SJSA1 (cell line): ENCODE measurements around the gene TAF3. TPM values are rescaled to one million over a fixed set of nuclear protein-coding genes. Genes with fewer than 3 reads are reported as not detected.

Experiments used
- DNase-seq, 2 experiments: peaks; one replicate each; pipeline ENCODE4 v3.0.0-alpha.2; 2015 to 2020; ENCODE audit warnings: low spot score in 2 of 2, low read depth in 1 of 2
- H3K27ac ChIP-seq: fragments of 250-450 bp; sonication (Bioruptor Pico); 2 replicates; pipeline ENCODE4 v1.5.1; 2020; ENCODE audit warnings: mild to moderate bottlenecking, moderate library complexity
- H3K27me3 ChIP-seq: fragments of 250-450 bp; sonication (Bioruptor Pico); replicated peaks from 2 replicates; pipeline ENCODE4 v1.5.1; 2020; ENCODE audit warnings: mild to moderate bottlenecking, moderate library complexity
- H3K36me3 ChIP-seq: fragments of 250-450 bp; sonication (Bioruptor Pico); 2 replicates; pipeline ENCODE4 v1.5.1; 2020; ENCODE audit warnings: mild to moderate bottlenecking
- H3K4me1 ChIP-seq: fragments of 250-450 bp; sonication (Bioruptor Pico); replicated peaks from 2 replicates; pipeline ENCODE4 v1.6.1; 2021; ENCODE audit warnings: mild to moderate bottlenecking
- H3K4me3 ChIP-seq: fragments of 250-450 bp; sonication (Bioruptor Pico); 2 replicates; pipeline ENCODE4 v1.5.1; 2020; ENCODE audit warnings: mild to moderate bottlenecking
- H3K9me3 ChIP-seq: fragments of 250-450 bp; sonication (Bioruptor Pico); replicated peaks from 2 replicates; pipeline ENCODE4 v1.5.1; 2020; ENCODE audit warnings: mild to moderate bottlenecking
- total RNA-seq: library from RNA; depleted of rRNA; stranded (reverse); fragments of >200 nt; shearing (Covaris generic); gene quantifications from 2 replicates; pipeline ENCODE4 v1.2.3, GENCODE V29; 2014

TAF3 gene
- total RNA-seq, 1 experiment from 2014 or later: 4.4 TPM

DNA sequence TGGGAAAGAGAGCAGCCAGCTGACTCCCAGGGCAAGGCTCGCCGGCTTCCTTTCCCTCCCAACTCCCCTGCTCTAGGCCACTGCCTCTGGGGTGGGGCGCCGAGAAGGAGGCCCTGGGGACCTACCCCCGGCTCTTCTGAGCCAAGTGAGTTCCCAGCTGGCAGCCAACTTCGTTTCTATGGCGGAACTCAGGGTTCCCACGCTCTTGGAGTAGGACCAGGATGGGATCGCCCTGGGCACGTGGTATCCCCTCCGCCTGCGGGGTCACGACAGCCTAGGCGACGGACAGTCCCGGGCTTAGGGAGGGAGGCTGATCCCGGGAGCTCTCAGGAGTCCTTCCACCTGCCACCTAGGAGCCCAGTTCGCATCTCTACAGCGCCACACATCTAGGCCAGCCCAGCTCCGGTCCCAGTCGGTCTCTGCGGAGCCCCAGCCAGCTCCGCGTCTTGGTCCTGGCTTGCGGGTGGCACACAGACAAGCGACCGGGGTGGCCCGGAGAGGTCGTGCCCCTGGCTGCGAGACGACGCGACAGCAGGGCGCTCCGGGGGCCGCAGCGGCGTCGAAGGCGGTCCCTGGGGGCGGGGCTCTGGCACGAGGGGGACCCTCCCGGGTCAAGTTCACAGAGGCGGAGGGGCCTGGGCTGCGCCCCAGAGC is 215.6 kb downstream of the TAF3 start:
- Histone ChIP-seq H3K9me3 (peaks cover 6% of the 10 kb centered on the region; the same call in 1 of the 2 replicates), H3K4me3 (no peak overlapping the region), H3K27ac (no peak overlapping the region), H3K27me3 (peaks cover 47% of the 10 kb centered on the region), H3K4me1 (no peaks in the 10 kb centered on the region), H3K36me3 (no peaks in the 10 kb centered on the region)
- DNase-seq: no peak

- DNase-seq: no peak
- no peak overlapping the region for H3K27ac ChIP-seq
- peaks cover 8% of the 10 kb centered on the region; the same call in 1 of the 2 replicates for H3K9me3 ChIP-seq
- H3K4me3 ChIP-seq: no peak overlapping the region
- H3K36me3 ChIP-seq: no peaks in the 10 kb centered on the region
- H3K4me1 ChIP-seq: no peaks in the 10 kb centered on the region
- peaks cover 53% of the 10 kb centered on the region for H3K27me3 ChIP-seq
These were observed 216.2 kb downstream of the TAF3 start for GRCh38 chr10:8034466-8035005.

GRCh38 chr10:8035006-8035640 is 216.8 kb downstream of the TAF3 start:
- H3K9me3 ChIP-seq: peaks cover 8% of the 10 kb centered on the region; the same call in 1 of the 2 replicates
- peaks cover 59% of the 10 kb centered on the region for H3K27me3 ChIP-seq
- no peaks in the 10 kb centered on the region for H3K4me1 ChIP-seq
- H3K4me3 ChIP-seq: no peak overlapping the region
- H3K27ac ChIP-seq: no peak overlapping the region
- DNase-seq: no peak
- H3K36me3 ChIP-seq: no peaks in the 10 kb centered on the region

DNA sequence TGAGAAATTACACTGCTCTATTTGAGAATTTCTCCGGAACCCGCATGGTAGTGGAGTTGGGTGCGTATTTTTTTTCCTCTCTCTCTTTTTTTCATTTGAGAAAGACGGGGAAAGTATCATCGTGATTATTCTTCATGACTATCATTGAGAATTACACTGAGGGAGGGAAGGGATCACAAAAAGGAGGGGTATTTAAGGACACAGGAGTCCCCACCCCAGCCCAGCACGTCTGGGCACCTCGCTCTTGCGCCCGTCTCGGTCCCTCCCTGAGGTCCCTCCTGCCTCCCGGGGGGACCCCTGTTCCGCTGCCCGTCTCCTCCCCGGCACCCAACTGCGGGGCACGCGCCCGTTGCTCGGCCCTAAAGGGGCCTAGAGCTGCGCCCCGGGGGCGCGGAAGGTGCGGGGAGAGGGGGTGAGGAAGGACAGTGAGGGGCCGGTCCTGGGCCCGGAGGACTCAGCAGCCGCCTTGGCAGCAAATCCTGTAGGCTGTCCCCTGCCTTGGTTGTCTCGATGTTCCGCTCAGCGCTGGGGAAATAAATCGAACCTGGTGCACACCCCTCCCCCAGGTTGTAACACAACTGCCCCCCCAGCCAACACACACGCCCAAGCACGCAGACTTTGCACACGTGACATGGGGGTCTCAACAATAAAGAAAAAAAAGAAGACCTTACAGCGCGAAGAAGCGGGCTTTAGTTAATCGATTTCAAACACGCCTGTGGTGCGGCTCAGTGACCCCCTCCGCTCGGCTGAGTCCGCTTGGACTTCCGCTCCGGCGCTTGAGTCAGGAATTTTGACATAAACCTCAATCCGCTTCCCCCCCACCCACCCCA is 217.6 kb downstream of the TAF3 start:
- Histone ChIP-seq H3K36me3 (no peaks in the 10 kb centered on the region), H3K4me3 (no peak overlapping the region), H3K27me3 (peaks cover 66% of the 10 kb centered on the region), H3K4me1 (no peaks in the 10 kb centered on the region), H3K27ac (no peak overlapping the region), H3K9me3 (peaks cover 8% of the 10 kb centered on the region; the same call in 1 of the 2 replicates)
- no peak for DNase-seq

DNA sequence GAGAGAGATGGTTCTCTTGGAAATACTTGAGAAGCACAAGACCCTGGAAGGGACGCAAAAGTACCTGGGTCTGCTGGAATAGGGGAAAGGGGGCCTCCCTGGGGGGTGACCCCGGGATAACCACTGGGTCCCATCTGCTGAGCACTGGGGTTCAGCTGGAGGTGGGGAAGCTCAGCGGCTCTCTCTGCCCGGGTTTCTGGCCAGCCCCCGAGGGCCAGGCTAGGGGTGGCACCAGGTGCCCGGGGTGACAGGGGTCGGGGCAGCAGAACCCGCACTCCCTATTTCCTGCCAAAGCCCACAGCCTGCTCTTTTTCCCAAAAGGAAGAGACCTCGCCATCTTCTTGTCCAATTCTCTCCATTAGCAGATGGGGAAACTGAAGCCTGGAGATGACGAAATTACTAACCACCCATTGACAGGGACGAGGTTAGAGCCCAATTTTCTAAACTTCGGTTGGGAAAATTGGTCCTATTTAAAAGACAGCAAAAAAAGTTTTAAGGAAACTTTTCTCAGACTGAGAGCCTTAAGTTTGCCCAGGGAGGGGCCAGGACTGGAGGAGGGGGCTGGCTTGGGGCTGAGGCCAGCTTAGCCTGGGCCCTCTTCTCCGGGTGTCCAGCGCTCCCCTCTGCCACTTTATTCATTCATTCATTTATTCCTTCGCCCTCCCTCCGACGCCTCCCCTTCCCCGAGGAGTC is 218.3 kb downstream of the TAF3 start:
- H3K27ac ChIP-seq: no peak overlapping the region
- H3K4me1 ChIP-seq: no peaks in the 10 kb centered on the region
- peaks cover 72% of the 10 kb centered on the region for H3K27me3 ChIP-seq
- H3K9me3 ChIP-seq: peaks cover 8% of the 10 kb centered on the region; the same call in 1 of the 2 replicates
- no peak for DNase-seq
- no peaks in the 10 kb centered on the region for H3K36me3 ChIP-seq
- H3K4me3 ChIP-seq: no peak overlapping the region

DNA sequence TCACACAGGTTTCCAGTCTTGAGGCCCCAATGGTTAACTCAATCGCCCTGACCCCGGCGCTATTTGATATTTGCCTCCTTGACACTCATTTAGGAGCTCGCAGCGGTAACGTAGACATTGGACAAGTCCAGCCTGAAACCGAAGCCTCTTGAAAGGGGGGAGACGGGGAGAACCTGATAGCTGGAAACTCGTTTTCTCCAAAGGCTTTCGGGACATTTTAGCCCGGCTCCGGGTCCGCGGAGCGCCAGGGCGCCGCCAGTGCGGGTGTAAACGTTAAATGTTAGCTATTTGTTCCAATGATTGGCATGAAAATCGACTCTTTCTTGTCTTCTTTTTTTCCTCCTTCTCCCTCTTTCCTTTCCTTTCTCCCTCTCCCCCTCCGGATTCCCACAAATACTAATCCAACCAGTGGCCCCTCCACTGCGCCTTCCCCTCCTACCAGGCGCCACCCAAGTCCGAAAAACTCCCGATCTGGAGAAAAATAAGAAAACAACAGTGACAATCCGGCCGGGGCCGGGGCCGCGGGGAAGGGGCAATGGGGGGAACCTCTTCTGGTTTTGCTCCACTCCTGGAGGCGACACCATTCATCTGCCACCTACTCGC is 219.0 kb downstream of the TAF3 start:
- Histone ChIP-seq H3K4me3 (no peak overlapping the region), H3K9me3 (peaks cover 8% of the 10 kb centered on the region; the same call in 1 of the 2 replicates), H3K27ac (no peak overlapping the region), H3K4me1 (no peaks in the 10 kb centered on the region), H3K27me3 (peaks cover 79% of the 10 kb centered on the region), H3K36me3 (no peaks in the 10 kb centered on the region)
- no peak for DNase-seq

GRCh38 chr10:8037941-8038894 is 219.9 kb downstream of the TAF3 start:
- H3K36me3 ChIP-seq: no peaks in the 10 kb centered on the region

GRCh38 chr10:8039321-8039881 is 221.1 kb downstream of the TAF3 start:
- Histone ChIP-seq H3K4me1 (no peaks in the 10 kb centered on the region), H3K36me3 (no peaks in the 10 kb centered on the region)

More at GRCh38 chr10:8037941-8038894, 219.9 kb downstream of the TAF3 start:
- peaks cover 86% of the 10 kb centered on the region for H3K27me3 ChIP-seq
- H3K4me1 ChIP-seq: no peaks in the 10 kb centered on the region
- no peak for DNase-seq
- H3K4me3 ChIP-seq: no peak overlapping the region
- H3K9me3 ChIP-seq: peaks cover 8% of the 10 kb centered on the region; the same call in 1 of the 2 replicates
- H3K27ac ChIP-seq: no peak overlapping the region

DNA sequence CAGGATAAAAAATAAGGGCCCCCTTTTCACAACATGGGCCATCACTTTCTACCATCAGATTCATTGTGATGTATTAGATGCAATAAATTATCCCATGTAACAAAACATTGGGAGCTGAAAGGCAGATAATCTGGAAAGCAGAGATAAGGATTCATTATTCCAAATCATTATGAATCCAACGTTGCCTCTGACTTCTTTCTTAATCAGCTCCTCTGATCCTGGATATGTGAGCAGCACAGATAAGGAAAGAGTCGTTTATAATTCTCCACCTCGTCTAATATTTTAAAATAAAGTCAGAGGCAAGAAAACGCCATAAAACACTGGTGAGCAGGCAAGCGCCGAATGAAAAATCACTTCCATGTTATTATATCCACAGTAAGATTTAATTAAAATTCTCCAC is 222.3 kb downstream of the TAF3 start:
- no peak overlapping the region for H3K27ac ChIP-seq
- H3K27me3 ChIP-seq: peaks cover 94% of the 10 kb centered on the region
- H3K4me3 ChIP-seq: no peak overlapping the region
- H3K9me3 ChIP-seq: 0 out of 2 replicates have a peak, but pooled peaks cover 5% of the 10 kb centered on the region
- no peak for DNase-seq
- H3K36me3 ChIP-seq: no peaks in the 10 kb centered on the region
- no peaks in the 10 kb centered on the region for H3K4me1 ChIP-seq

More at GRCh38 chr10:8039321-8039881, 221.1 kb downstream of the TAF3 start:
- Histone ChIP-seq H3K4me3 (no peak overlapping the region), H3K27me3 (peaks cover 89% of the 10 kb centered on the region), H3K27ac (no peak overlapping the region), H3K9me3 (0 out of 2 replicates have a peak, but pooled peaks cover 5% of the 10 kb centered on the region)
- DNase-seq: no peak

DNA sequence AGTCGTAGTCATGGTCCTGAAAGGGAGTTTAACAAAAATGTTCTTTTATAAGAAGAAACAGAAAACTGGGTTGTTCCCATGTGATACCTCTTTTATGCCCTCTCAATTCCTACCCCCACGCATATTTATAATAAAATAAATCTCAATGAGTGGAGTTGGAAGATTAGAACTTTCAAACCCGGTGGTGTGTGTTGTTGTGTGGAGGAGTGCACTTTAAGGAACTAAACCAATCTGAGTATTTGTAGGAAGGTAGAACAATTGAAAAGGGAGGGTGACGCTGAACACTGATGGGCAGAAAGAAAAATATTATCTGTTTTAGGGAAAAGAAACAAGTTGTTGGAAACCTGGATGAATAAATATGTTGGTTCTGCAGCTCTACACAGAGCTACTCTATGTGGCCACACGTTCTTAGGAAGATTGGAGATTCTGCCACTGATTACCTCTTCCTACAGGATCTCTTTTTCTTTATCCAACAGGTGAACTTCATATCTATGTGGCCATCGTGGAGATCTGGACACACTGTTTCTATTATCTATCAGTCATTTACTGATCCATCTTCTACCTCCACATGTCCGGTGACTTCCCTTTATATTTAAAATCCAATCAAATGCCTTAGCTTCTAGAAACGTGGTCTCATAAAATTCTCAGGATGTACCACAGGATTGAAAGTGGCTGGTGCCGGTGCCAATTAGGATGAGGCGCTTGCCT is 223.1 kb downstream of the TAF3 start:
- Histone ChIP-seq H3K27me3 (peaks cover 96% of the 10 kb centered on the region), H3K9me3 (0 out of 2 replicates have a peak, but pooled peaks cover 5% of the 10 kb centered on the region), H3K36me3 (no peaks in the 10 kb centered on the region), H3K4me1 (no peaks in the 10 kb centered on the region), H3K27ac (no peak overlapping the region), H3K4me3 (no peak overlapping the region)
- DNase-seq: no peak

GRCh38 chr10:8041992-8042720 is 223.9 kb downstream of the TAF3 start:
- DNase-seq: no peak
- Histone ChIP-seq H3K9me3 (0 out of 2 replicates have a peak, but pooled peaks cover 5% of the 10 kb centered on the region), H3K27me3 (peaks cover 95% of the 10 kb centered on the region), H3K27ac (no peak overlapping the region), H3K4me3 (no peak overlapping the region), H3K4me1 (no peaks in the 10 kb centered on the region), H3K36me3 (no peaks in the 10 kb centered on the region)
